ENCODE measurements around the gene LPIN2.

DNA sequence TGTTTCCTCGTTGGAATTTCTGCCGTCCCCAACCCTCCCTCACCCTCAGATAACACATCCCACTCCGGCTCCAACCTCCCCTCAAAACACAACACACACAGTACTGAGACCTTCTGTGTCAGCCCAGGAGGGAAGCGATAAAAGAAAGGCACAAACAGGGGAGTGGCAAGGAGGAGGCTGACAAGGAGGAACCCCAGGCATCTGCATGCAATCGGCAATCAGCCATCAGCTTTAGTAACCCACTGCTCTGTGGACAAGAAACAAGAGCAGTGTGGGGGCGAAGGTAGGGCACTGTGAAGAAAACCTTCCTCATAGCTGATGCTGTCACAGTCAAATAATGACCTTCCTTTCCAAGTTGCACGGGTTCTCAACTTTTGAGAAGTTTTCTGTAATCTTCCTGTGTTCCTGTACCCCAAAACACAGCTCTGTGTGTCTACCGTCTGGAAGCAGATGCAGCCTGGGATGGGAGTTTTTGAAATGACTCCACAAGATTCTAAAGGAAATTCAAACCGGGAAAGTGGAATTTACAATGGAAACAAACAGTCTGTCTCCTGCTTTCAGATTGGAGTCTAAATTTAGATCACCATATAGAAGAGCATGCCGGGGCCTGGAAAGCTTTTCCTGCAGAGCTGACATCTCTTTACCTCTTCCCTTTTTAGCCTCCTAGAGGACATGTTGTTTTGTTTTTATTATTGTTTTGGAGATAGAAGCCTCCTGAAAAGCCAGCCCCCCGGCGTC lies 16.4 kb upstream of the LPIN2 start:
- no peak for TF ChIP-seq POLR2AphosphoS5 (IDR thresholded peaks at IDR 0.05; ENCODE audit: low read depth, low read length)
- no peak for TF ChIP-seq POLR2A (IDR thresholded peaks at IDR 0.05; ENCODE audit: low read depth, low read length)
- no peak for TF ChIP-seq TAF1 (IDR thresholded peaks at IDR 0.05; ENCODE audit: borderline replicate concordance, low read depth, low read length)
